Activated naive CD8-positive, alpha-beta T cell treated with anti-CD3 and anti-CD28 coated beads, Interleukin-2, amount 10 ng/mL, durations not matched to agents 7 days and 5 days (primary cell): Measurements from ENCODE around the gene VWA3A. TPM values are rescaled to one million over a fixed set of nuclear protein-coding genes. Genes with fewer than 3 reads are reported as not detected.
"Not testable (repeated sequence)": the region's sequence is repeated elsewhere in the genome, so short reads cannot be mapped to it uniquely, and the experiment has no call there.

Source experiments
- ATAC-seq: fragments of 150-1000 bp; cut with Tn5 transposase; one replicate; pipeline ENCODE4 v1.10.0; 2021; ENCODE audit warnings: low read depth, moderate library complexity
- POLR2A ChIA-PET: fragments of 350-600 bp; sonication (Branson Sonifier 250); formaldehyde crosslinking; loops from one replicate; lab custom pipeline; 2021; ENCODE audit warnings: antibody characterized with exemption; lab: Charles Lee
- DNase-seq: peaks from one replicate; pipeline ENCODE4 v3.0.0; 2021
- H3K27ac Mint-ChIP-seq: one replicate; pipeline ENCODE4 v1.8.0; 2022; ENCODE audit warnings: mild to moderate bottlenecking, mixed read lengths
- H3K27me3 Mint-ChIP-seq: one replicate; pipeline ENCODE4 v1.8.0; 2022; ENCODE audit warnings: mild to moderate bottlenecking, moderate library complexity, mixed read lengths
- H3K36me3 Mint-ChIP-seq: one replicate; pipeline ENCODE4 v1.8.0; 2021; ENCODE audit warnings: mild to moderate bottlenecking, mixed read lengths
- H3K4me1 Mint-ChIP-seq: one replicate; pipeline ENCODE4 v1.8.0; 2021; ENCODE audit warnings: mixed read lengths
- H3K4me3 Mint-ChIP-seq: one replicate; pipeline ENCODE4 v1.8.0; 2022; ENCODE audit warnings: mild to moderate bottlenecking, moderate library complexity, mixed read lengths
- H3K9me3 Mint-ChIP-seq: one replicate; pipeline ENCODE4 v1.8.0; 2021; ENCODE audit warnings: mixed read lengths
- total RNA-seq, 2 experiments: library from RNA; stranded (reverse); gene quantifications; one replicate each; pipeline ENCODE4 v1.2.3, GENCODE V29; 2021

VWA3A gene
- total RNA-seq, 2 experiments from 2014 or later = 0.42 to 0.51 TPM

GRCh38 chr16:22099256-22099975 lies 7.1 kb downstream of the VWA3A start:
- no peak for ATAC-seq
- POLR2A ChIA-PET = interaction anchor here (1.2 kb wide), 1 partner anchor 146 kb away, joined by 3 read pairs; the partner anchor contains the start of gene UQCRC2
- Mint-ChIP-seq H3K36me3 (no peaks in the 10 kb centered on the region), H3K9me3 (no peaks in the 10 kb centered on the region), H3K27ac (no peak overlapping the region), H3K4me1 (peaks cover 4% of the 10 kb centered on the region), H3K27me3 (peaks cover 33% of the 10 kb centered on the region), H3K4me3 (no peak overlapping the region)
- no peak for DNase-seq

GRCh38 chr16:22103441-22103840 lies 11.1 kb downstream of the VWA3A start:
- no peak for ATAC-seq
- no peaks in the 10 kb centered on the region for H3K9me3 Mint-ChIP-seq

GRCh38 chr16:22109258-22109898 lies 17.0 kb downstream of the VWA3A start:
- H3K9me3 Mint-ChIP-seq = no peaks in the 10 kb centered on the region
- POLR2A ChIA-PET = no interaction called here
- no peak overlapping the region for H3K4me3 Mint-ChIP-seq
- H3K36me3 Mint-ChIP-seq = no peaks in the 10 kb centered on the region
- peaks cover 7% of the 10 kb centered on the region for H3K27me3 Mint-ChIP-seq
- no peak for ATAC-seq
- H3K27ac Mint-ChIP-seq = no peak overlapping the region
- no peak for DNase-seq
- H3K4me1 Mint-ChIP-seq = peaks cover 5% of the 10 kb centered on the region

More at GRCh38 chr16:22103441-22103840, 11.1 kb downstream of the VWA3A start:
- H3K4me3 Mint-ChIP-seq = no peak overlapping the region
- peaks cover 4% of the 10 kb centered on the region for H3K4me1 Mint-ChIP-seq
- no peak for DNase-seq
- no peak overlapping the region for H3K27ac Mint-ChIP-seq
- H3K27me3 Mint-ChIP-seq = peaks cover 16% of the 10 kb centered on the region
- no peaks in the 10 kb centered on the region for H3K36me3 Mint-ChIP-seq
- POLR2A ChIA-PET = no interaction called here

GRCh38 chr16:22111629-22112028 lies 19.3 kb downstream of the VWA3A start:
- POLR2A ChIA-PET, DNase-seq, H3K27ac Mint-ChIP-seq, H3K36me3 Mint-ChIP-seq, H3K9me3 Mint-ChIP-seq, H3K4me3 Mint-ChIP-seq, H3K27me3 Mint-ChIP-seq, H3K4me1 Mint-ChIP-seq, ATAC-seq: not testable (repeated sequence)

GRCh38 chr16:22116095-22116700 lies 23.9 kb downstream of the VWA3A start:
- H3K27ac Mint-ChIP-seq = no peak overlapping the region
- no peaks in the 10 kb centered on the region for H3K27me3 Mint-ChIP-seq
- POLR2A ChIA-PET = no interaction called here
- ATAC-seq (no peak), DNase-seq (no peak)
- no peaks in the 10 kb centered on the region for H3K9me3 Mint-ChIP-seq
- H3K36me3 Mint-ChIP-seq = no peaks in the 10 kb centered on the region
- no peak overlapping the region for H3K4me3 Mint-ChIP-seq
- H3K4me1 Mint-ChIP-seq = no peaks in the 10 kb centered on the region

- POLR2A ChIA-PET = no interaction called here
- H3K4me1 Mint-ChIP-seq = no peaks in the 10 kb centered on the region
- DNase-seq = no peak
- H3K27me3 Mint-ChIP-seq = no peaks in the 10 kb centered on the region
- H3K27ac Mint-ChIP-seq = no peak overlapping the region
- no peak for ATAC-seq
- no peaks in the 10 kb centered on the region for H3K36me3 Mint-ChIP-seq
- no peaks in the 10 kb centered on the region for H3K9me3 Mint-ChIP-seq
- H3K4me3 Mint-ChIP-seq = no peak overlapping the region
Observed at GRCh38 chr16:22117609-22118008, 25.3 kb downstream of the VWA3A start.

- H3K27me3 Mint-ChIP-seq = no peaks in the 10 kb centered on the region
- H3K27ac Mint-ChIP-seq = no peak overlapping the region
Observed at GRCh38 chr16:22120440-22120839, 28.1 kb downstream of the VWA3A start.

GRCh38 chr16:22122239-22122638 lies 29.9 kb downstream of the VWA3A start:
- DNase-seq (no peak), ATAC-seq (no peak)
- no peaks in the 10 kb centered on the region for H3K27me3 Mint-ChIP-seq
- H3K9me3 Mint-ChIP-seq = no peaks in the 10 kb centered on the region
- no peak overlapping the region for H3K4me3 Mint-ChIP-seq
- no peak overlapping the region for H3K27ac Mint-ChIP-seq
- no peaks in the 10 kb centered on the region for H3K36me3 Mint-ChIP-seq
- POLR2A ChIA-PET = no interaction called here
- no peaks in the 10 kb centered on the region for H3K4me1 Mint-ChIP-seq

More at GRCh38 chr16:22120440-22120839, 28.1 kb downstream of the VWA3A start:
- Mint-ChIP-seq H3K4me1 (no peaks in the 10 kb centered on the region), H3K36me3 (no peaks in the 10 kb centered on the region), H3K4me3 (no peak overlapping the region), H3K9me3 (no peaks in the 10 kb centered on the region)
- ATAC-seq (no peak), DNase-seq (no peak)
- POLR2A ChIA-PET = no interaction called here

- H3K9me3 Mint-ChIP-seq = no peaks in the 10 kb centered on the region
- no peak overlapping the region for H3K27ac Mint-ChIP-seq
- no peaks in the 10 kb centered on the region for H3K27me3 Mint-ChIP-seq
- no peak for ATAC-seq
- H3K4me1 Mint-ChIP-seq = no peaks in the 10 kb centered on the region
- POLR2A ChIA-PET = no interaction called here
- no peak overlapping the region for H3K4me3 Mint-ChIP-seq
- DNase-seq = no peak
- H3K36me3 Mint-ChIP-seq = no peaks in the 10 kb centered on the region
Observed at GRCh38 chr16:22123146-22123545, 30.8 kb downstream of the VWA3A start.

- H3K27ac Mint-ChIP-seq = no peak overlapping the region
- no peaks in the 10 kb centered on the region for H3K27me3 Mint-ChIP-seq
- H3K4me1 Mint-ChIP-seq = no peaks in the 10 kb centered on the region
- DNase-seq = no peak
- no peaks in the 10 kb centered on the region for H3K9me3 Mint-ChIP-seq
- no peaks in the 10 kb centered on the region for H3K36me3 Mint-ChIP-seq
- ATAC-seq = no peak
- H3K4me3 Mint-ChIP-seq = no peak overlapping the region
- POLR2A ChIA-PET = no interaction called here
Observed at GRCh38 chr16:22123759-22124490, 31.6 kb downstream of the VWA3A start.

GRCh38 chr16:22124583-22125284 lies 32.4 kb downstream of the VWA3A start:
- POLR2A ChIA-PET = no interaction called here

GRCh38 chr16:22126037-22126558 lies 33.8 kb downstream of the VWA3A start:
- H3K4me3 Mint-ChIP-seq = no peak overlapping the region
- no peak for DNase-seq
- no peaks in the 10 kb centered on the region for H3K4me1 Mint-ChIP-seq
- no peak overlapping the region for H3K27ac Mint-ChIP-seq
- H3K9me3 Mint-ChIP-seq = no peaks in the 10 kb centered on the region
- POLR2A ChIA-PET = no interaction called here
- ATAC-seq = no peak
- no peaks in the 10 kb centered on the region for H3K36me3 Mint-ChIP-seq
- H3K27me3 Mint-ChIP-seq = no peaks in the 10 kb centered on the region

More at GRCh38 chr16:22124583-22125284, 32.4 kb downstream of the VWA3A start:
- Mint-ChIP-seq H3K9me3 (no peaks in the 10 kb centered on the region), H3K27ac (no peak overlapping the region), H3K27me3 (no peaks in the 10 kb centered on the region), H3K4me1 (no peaks in the 10 kb centered on the region), H3K36me3 (no peaks in the 10 kb centered on the region), H3K4me3 (no peak overlapping the region)
- DNase-seq = no peak
- ATAC-seq = no peak

GRCh38 chr16:22128537-22128936 lies 36.2 kb downstream of the VWA3A start:
- H3K4me1 Mint-ChIP-seq, H3K27me3 Mint-ChIP-seq, H3K9me3 Mint-ChIP-seq, H3K36me3 Mint-ChIP-seq, DNase-seq, ATAC-seq, POLR2A ChIA-PET, H3K27ac Mint-ChIP-seq, H3K4me3 Mint-ChIP-seq: not testable (repeated sequence)
